GM23338 (cell line): ENCODE measurements around the gene SPR.

Experiments
- CREB1 ChIP-seq: fragments of 250-450 bp; sonication (Bioruptor Pico); IDR thresholded peaks from 2 replicates; pipeline ENCODE4 v1.5.0; 2020; ENCODE audit warnings: low read depth, mild to moderate bottlenecking, moderate library complexity
- EZH2 ChIP-seq: fragments of 200-600 bp; sonication (generic); IDR thresholded peaks from one replicate; pipeline ENCODE4 v1.8.0; 2017; ENCODE audit warnings: antibody characterized with exemption, mild to moderate bottlenecking, low read depth; ENCODE audit not compliant: unreplicated experiment
- EZH2phosphoT487 ChIP-seq: fragments of 200-600 bp; sonication (generic); IDR thresholded peaks from one replicate; pipeline ENCODE4 v1.8.1; 2018; ENCODE audit warnings: antibody characterized with exemption; ENCODE audit not compliant: unreplicated experiment
- POLR2AphosphoS5 ChIP-seq: IDR thresholded peaks from 2 replicates; pipeline ENCODE4 v1.6.1; 2016; ENCODE audit warnings: antibody characterized with exemption, low read depth
- TF ChIP-seq, protein P1 (sequence below), 2 experiments: fragments of 200-600 bp in 1 of 2; sonication (generic) in 1 of 2; conservative IDR thresholded peaks; 2 replicates each; pipeline versions ENCODE4 v1.5.1 to v1.6.1; 2016 to 2017; ENCODE audit warnings: antibody characterized with exemption in 2 of 2, low read depth in 2 of 2, mild to moderate bottlenecking in 2 of 2, moderate library complexity in 1 of 2

DNA sequence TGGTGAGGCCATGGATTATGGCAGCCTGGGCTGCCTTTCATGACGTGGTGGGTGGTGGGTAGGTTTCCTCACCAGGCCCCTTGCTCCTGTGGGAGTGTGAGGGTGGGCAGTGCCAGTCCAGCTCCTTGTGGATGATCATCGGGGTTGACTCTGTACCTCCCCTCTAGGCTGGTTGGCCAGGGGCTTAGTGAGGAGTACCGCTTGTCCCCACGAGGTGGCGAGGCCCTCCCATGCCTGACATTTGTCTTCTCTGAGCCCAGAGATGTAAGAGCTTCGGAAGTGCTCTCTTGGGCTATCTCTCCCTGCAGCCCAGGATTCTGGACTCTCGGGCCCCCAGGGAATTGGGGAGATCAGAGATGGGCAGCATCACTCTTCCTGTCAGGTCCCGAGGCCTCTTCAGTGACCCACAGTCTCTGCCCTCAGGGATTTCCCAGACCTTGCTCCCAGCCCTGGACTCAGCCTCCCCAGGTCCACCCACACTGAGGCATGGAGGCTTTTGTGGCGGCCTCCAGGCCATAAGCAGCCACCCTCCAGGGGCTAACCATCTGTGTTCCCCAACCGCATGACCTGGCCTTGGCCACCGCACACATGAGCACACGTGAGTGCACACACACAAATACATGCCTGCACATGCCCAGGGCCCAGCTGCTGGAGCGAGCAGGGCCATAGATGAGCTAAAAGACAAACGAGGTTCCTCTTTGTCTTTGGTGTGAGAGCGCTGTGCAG, 6.5 kb downstream of the SPR start:
- TF ChIP-seq, protein P1, sequence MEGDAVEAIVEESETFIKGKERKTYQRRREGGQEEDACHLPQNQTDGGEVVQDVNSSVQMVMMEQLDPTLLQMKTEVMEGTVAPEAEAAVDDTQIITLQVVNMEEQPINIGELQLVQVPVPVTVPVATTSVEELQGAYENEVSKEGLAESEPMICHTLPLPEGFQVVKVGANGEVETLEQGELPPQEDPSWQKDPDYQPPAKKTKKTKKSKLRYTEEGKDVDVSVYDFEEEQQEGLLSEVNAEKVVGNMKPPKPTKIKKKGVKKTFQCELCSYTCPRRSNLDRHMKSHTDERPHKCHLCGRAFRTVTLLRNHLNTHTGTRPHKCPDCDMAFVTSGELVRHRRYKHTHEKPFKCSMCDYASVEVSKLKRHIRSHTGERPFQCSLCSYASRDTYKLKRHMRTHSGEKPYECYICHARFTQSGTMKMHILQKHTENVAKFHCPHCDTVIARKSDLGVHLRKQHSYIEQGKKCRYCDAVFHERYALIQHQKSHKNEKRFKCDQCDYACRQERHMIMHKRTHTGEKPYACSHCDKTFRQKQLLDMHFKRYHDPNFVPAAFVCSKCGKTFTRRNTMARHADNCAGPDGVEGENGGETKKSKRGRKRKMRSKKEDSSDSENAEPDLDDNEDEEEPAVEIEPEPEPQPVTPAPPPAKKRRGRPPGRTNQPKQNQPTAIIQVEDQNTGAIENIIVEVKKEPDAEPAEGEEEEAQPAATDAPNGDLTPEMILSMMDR (conservative IDR thresholded peaks at IDR 0.05; ENCODE audit: low read depth in 2 of 2), result peak; percentile 68 to 95
- no peak for TF ChIP-seq EZH2phosphoT487
- no peak for TF ChIP-seq CREB1 (CRISPR knock-in tag)
- TF ChIP-seq POLR2AphosphoS5, result no peak
- TF ChIP-seq EZH2, result no peak
